GM19043 (cell line): ENCODE measurements around the gene CARMIL1.

Source experiments
- ATAC-seq: cut with Tn5 transposase; IDR thresholded peaks from one replicate; pipeline ENCODE4 v1.9.1; 2021; ENCODE audit warnings: low read depth; ENCODE audit not compliant: unreplicated experiment

CARMIL1 gene

GRCh38 chr6:25586927-25587326 lies 307.8 kb downstream of the CARMIL1 start:
- ATAC-seq: no peak

- no peak for ATAC-seq
Measured at GRCh38 chr6:25590986-25591385, 311.8 kb downstream of the CARMIL1 start.

GRCh38 chr6:25596928-25597818 lies 318.0 kb downstream of the CARMIL1 start:
- no peak for ATAC-seq

DNA sequence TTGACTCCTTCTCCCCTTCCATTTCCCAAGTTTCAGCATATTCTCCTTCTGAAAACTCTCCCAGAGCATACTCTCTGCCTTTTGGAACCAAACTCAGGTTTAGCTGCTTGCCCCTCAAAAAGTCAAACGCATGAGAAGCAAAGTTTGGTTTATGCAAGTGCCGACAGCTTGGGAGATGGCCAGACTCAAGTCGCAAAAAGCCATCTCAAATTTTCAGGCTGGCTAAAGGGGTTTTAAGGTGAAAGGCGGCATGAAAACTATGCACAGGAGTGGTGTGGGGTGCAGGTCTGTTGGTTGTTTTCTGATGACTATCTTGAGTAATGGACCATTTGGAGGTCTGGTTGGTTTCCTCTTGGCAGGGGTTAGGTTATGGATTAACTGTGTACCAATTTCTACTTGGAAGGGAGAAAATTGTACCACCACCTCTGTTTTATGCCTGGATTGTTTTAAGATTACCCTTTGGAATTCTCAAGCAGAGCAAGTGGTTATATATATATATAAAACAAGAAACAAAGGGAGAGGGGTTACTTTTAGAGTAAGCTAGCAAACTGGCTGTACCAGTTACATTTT lies 320.4 kb downstream of the CARMIL1 start:
- no peak for ATAC-seq

DNA sequence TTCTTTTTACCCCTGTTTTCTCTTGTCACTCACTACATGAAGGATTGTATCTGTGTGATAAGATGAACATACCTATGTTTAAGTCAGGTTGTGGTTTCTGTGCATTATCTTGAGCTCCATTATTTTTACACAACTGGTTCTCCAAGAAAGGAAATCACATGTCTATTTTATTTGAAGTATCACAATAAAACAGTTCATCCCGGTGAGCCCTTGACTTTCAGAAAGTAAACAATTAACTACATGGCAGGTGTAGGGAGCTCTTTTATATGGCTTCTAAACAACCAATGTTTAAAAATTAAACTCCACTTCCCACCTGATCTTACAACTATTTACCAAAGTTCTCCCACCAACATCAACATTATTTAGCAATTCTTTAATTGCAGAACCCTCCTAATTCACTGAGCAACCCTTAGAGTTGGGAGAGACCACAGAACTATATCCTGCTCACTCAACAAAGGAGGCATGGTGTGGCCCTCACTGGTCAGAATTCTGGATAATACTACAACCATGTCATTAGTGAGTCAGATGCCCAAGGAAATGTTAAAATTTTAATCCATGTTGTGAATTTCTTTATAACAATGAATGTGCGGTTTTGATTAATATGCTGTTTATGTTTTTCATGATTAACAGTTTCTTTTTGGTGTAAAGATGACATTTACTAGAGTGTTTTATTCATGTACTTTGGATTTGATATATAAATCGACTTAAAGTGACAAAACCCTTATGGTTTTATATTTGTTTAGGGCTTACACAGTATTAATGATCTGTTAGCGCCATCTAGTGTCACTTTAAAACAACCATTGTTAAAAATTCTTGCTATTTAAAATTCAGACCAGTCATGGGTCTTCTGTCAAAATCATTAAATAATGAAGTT lies 322.9 kb downstream of the CARMIL1 start:
- no peak for ATAC-seq

DNA sequence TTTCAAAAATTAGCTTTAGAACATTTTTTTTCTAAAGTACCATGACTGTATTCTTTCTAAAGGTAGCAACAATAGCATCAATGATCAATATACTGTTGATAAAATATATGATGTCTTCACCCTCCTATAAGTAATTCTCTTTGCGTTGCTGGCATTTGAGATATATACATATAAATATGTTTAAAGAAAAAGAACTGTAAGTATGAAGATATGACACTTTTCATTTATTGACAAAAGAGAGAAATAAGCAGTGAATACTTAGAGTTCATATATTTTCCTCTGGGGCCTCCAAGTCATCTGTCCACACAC lies 323.5 kb downstream of the CARMIL1 start:
- no peak for ATAC-seq

DNA sequence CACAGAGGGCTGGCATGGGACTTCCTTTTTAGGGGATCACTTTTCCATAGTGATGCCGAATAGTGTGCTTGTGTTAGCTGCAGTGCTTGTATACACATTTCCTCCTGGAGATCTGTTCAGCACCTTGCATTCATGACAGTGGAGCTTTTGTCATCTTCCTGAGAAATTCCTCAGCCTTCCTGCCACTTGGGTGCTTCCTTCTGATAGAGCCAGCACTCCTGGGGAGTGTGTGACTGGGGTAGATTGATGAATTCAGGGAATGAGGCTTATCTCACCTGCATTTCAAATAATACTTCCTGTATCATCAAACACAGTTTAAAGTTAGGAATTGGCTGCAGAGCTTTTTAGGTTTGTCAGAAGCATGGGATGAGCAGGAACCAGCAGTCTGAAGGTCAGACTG lies 324.1 kb downstream of the CARMIL1 start:
- ATAC-seq: no peak

GRCh38 chr6:25606151-25606550 lies 327.0 kb downstream of the CARMIL1 start:
- no peak for ATAC-seq

- ATAC-seq: no peak
Measured at GRCh38 chr6:25608558-25609174, 329.5 kb downstream of the CARMIL1 start.

DNA sequence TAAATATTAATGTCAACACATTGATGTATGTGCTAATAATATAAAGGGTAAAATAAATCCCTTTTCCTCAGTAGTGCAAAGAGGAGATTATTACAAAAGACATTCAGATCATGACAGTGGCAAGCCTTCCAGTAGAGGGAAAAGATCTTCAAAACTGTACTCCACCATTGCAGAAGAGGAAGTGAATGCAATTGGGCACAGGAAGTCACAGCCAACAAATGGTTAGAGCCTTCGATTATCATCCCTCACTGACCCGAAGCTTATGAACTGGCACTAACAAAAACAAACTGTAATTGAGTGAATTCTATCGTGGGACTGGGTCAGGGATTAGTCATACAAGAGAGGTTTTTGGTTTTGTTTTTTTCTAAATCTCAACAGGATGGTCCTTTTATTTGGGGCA lies 333.5 kb downstream of the CARMIL1 start:
- ATAC-seq: no peak

DNA sequence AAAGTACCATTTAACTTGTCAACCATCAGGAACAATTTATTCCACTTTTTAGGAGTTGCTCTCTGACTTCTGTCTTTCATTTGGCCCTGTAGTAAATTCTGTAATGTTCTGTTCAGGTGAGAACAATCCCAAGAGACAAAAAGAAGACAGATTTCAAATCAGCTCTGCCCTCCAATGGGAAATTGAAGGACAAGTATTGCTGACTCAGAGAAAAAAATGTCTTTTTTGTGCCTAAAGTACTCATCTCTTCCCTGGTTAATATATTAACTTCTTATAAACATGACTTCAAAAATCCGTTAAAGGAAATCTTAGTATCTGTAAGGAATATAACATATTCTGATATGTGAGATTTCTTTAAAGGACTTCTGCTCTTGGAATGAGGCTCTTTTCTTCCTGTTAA lies 334.2 kb downstream of the CARMIL1 start:
- ATAC-seq: no peak

DNA sequence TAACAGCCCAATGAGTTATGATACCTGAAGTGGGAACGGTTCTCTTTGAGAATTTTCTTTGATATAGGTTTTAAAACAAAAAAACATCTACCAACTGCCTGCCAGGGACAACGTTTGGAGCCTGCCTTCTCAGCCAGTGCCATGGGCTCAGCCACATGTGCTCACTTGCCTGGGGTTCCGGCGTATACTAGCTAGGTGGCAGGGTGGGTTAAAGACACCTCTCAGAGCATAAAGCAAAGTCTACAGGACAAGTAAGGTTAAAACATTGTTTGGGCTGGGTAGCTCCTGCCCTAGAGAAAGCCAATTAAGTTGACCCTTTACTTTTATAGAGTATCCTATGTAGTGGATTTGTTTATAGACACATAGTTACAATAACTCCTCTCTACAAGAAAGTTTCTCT lies 334.9 kb downstream of the CARMIL1 start:
- ATAC-seq: no peak

DNA sequence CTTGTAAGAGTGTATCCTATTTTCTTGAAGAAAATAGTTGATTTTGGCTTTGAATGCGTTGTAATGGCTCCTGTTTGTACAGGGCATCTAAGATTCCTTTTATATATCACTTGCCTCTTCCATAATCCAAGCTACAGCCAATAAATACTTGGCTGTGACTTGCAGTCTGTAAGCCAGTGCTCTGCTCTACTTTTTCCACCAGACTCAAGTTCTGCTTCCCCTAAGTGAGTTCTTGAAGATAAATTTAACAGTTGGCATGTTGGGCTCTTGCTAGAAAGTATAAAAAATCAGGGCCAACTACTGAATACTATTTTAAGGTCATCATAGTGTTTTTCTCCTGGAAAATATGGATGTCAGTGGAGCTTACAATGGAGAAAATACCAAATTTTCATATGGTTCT lies 336.3 kb downstream of the CARMIL1 start:
- no peak for ATAC-seq

DNA sequence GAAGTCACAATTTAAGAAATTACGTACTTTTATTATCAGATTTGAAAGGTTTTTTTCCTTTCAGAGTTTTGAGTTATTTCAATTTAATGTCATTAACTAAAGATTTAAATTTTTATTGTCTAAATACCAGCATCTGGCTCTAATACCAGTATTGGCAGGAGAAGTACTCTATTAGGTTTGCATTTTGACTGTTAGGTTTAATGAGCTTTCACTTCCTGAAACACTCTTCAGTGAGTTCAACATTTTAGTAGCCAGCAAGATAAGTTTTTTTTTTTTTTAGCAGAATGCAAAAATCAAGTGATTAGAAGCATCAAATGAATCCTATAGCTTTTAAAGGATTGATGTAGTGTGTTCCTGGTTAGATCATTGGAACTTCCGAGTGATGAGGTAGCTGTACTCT lies 338.8 kb downstream of the CARMIL1 start:
- no peak for ATAC-seq

- ATAC-seq: no peak
Measured at GRCh38 chr6:25619217-25619616, 340.0 kb downstream of the CARMIL1 start.

DNA sequence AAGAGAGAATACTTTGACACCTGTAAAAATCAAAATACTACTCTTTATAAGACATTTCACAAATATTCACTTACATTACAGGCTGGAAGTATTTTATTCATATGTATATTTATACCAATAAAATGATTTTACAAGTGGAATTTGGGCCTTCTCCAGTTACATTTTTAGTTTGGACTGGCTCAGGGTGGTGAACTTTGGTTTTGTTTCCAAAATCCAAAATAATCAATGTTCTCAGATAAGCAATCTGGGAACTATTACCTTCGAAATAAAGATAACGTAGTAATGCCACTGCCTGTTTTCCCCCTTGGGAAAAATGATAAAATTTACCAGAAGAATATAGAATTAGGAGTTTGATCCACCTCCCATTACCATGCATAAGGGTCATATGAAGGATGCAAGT lies 341.2 kb downstream of the CARMIL1 start:
- no peak for ATAC-seq

DNA sequence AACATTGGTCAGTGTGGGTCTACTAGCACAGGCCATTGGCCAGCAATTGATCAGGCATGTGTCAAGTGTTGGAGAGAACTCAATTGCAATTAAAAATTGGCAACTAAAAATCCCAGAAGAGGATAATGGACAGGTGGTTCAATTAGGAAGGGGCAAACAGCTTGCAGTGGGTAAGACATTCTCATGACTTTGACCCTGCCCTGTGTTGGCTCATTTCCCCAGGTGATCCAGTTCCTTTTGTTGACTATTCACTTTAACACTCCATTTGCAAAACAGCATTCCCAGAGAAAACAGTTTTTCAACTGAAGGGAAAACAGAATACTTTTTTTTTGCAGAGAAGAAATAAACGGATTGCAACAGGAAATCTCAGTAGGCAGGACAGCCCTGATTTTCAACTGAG lies 343.9 kb downstream of the CARMIL1 start:
- no peak for ATAC-seq

DNA sequence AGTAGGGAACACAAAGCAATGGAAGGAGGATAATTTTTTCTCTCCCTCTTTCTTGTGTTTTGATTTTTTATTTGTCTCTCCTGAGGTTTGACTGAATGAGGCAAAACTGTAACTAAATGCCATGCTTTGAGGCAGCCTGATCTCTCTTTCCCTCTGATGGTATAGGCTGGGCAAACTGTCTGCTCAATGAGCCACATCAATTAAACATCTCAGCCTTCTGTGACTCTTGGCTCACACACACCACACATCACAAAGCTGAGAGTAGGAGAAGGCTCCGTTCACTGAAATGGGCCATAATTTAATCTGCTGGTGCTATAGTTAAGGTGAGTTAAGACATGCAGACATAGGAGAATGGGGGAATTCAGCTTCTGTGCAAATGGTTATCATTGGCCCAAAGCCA lies 344.7 kb downstream of the CARMIL1 start:
- no peak for ATAC-seq

- no peak for ATAC-seq
Measured at GRCh38 chr6:25627001-25627400, 347.8 kb downstream of the CARMIL1 start.

GRCh38 chr6:25628471-25629197 lies 349.5 kb downstream of the CARMIL1 start:
- no peak for ATAC-seq
